ENCODE results near the gene ADAMTS19. TPM values are rescaled to one million over a fixed set of nuclear protein-coding genes. Genes with fewer than 3 reads are reported as not detected.

Gene ADAMTS19
- total and polyA plus RNA-seq, 2 experiments from 2014 or later: not detected

- H3K27me3 ChIP-seq (replicated peaks; ENCODE audit: insufficient read depth): no peaks in the 10 kb centered on the region
- no peaks in the 10 kb centered on the region for H3K4me1 ChIP-seq (ENCODE audit: insufficient read depth)
- DNase-seq: no peak
- no peak overlapping the region for H3K4me3 ChIP-seq
- no peaks in the 10 kb centered on the region for H3F3A ChIP-seq (ENCODE audit: insufficient read depth)
- in situ Hi-C loops (cut with MboI): no loop called here
- no peak overlapping the region for H3K9ac ChIP-seq
- no peak overlapping the region for H2AFZ ChIP-seq
- no peak for TF ChIP-seq EZH2phosphoT487 (IDR thresholded peaks at IDR 0.05; ENCODE audit: insufficient read depth, low read depth)
- TF ChIP-seq EZH2 (IDR thresholded peaks at IDR 0.05; ENCODE audit: insufficient read depth, poor library complexity, severe bottlenecking): no peak
- H3K36me3 ChIP-seq (ENCODE audit: low read depth): no peaks in the 10 kb centered on the region
- 5 to 9% methylated on average over 2 of the region's 2 CpGs for WGBS, 2 experiments (ENCODE audit: low coverage in 1 of 2, low lambda C conversion rate in 2 of 2, missing lambda C conversion rate in 2 of 2)
- no peaks in the 10 kb centered on the region for H3K79me2 ChIP-seq (ENCODE audit: insufficient read depth)
- H3K27ac ChIP-seq: no peak overlapping the region
- H3K9me2 ChIP-seq (ENCODE audit: insufficient read depth): no peaks in the 10 kb centered on the region
- no peaks in the 10 kb centered on the region for H4K20me1 ChIP-seq (ENCODE audit: insufficient read depth)
- no peak overlapping the region for H3K4me2 ChIP-seq (ENCODE audit: unreplicated experiment)
- H3K9me3 ChIP-seq (ENCODE audit: low read depth): no peaks in the 10 kb centered on the region
Observed at GRCh38 chr5:129593525-129593924, 133.4 kb downstream of the ADAMTS19 start.

GRCh38 chr5:129601576-129601975 lies 141.5 kb downstream of the ADAMTS19 start:
- H4K20me1 ChIP-seq (ENCODE audit: insufficient read depth): no peaks in the 10 kb centered on the region
- in situ Hi-C loops (cut with MboI): no loop called here
- no peaks in the 10 kb centered on the region for H3K9me2 ChIP-seq (ENCODE audit: insufficient read depth)
- WGBS, 2 experiments (ENCODE audit: low coverage in 1 of 2, low lambda C conversion rate in 2 of 2, missing lambda C conversion rate in 2 of 2): 3 to 13% methylated on average over 2 of the region's 2 CpGs
- H3F3A ChIP-seq (ENCODE audit: insufficient read depth): no peaks in the 10 kb centered on the region
- no peak overlapping the region for H3K4me2 ChIP-seq (ENCODE audit: unreplicated experiment)
- H3K4me1 ChIP-seq (ENCODE audit: insufficient read depth): no peaks in the 10 kb centered on the region
- no peak overlapping the region for H3K4me3 ChIP-seq
- H2AFZ ChIP-seq: no peak overlapping the region
- TF ChIP-seq EZH2phosphoT487 (IDR thresholded peaks at IDR 0.05; ENCODE audit: insufficient read depth, low read depth) (no peak), EZH2 (IDR thresholded peaks at IDR 0.05; ENCODE audit: insufficient read depth, poor library complexity, severe bottlenecking) (no peak)
- no peaks in the 10 kb centered on the region for H3K36me3 ChIP-seq (ENCODE audit: low read depth)
- no peaks in the 10 kb centered on the region for H3K79me2 ChIP-seq (ENCODE audit: insufficient read depth)
- H3K27me3 ChIP-seq (replicated peaks; ENCODE audit: insufficient read depth): no peaks in the 10 kb centered on the region
- H3K9me3 ChIP-seq (ENCODE audit: low read depth): no peaks in the 10 kb centered on the region
- no peak overlapping the region for H3K27ac ChIP-seq
- H3K9ac ChIP-seq: no peak overlapping the region
- DNase-seq: no peak

- 7 to 21% methylated on average over 1 of the region's 1 CpG for WGBS, 2 experiments (ENCODE audit: low coverage in 1 of 2, low lambda C conversion rate in 2 of 2, missing lambda C conversion rate in 2 of 2)
- H3K36me3 ChIP-seq (ENCODE audit: low read depth): no peaks in the 10 kb centered on the region
- H4K20me1 ChIP-seq (ENCODE audit: insufficient read depth): no peaks in the 10 kb centered on the region
- H3K9me3 ChIP-seq (ENCODE audit: low read depth): no peaks in the 10 kb centered on the region
- no peak overlapping the region for H2AFZ ChIP-seq
- TF ChIP-seq EZH2 (IDR thresholded peaks at IDR 0.05; ENCODE audit: insufficient read depth, poor library complexity, severe bottlenecking) (no peak), EZH2phosphoT487 (IDR thresholded peaks at IDR 0.05; ENCODE audit: insufficient read depth, low read depth) (no peak)
- H3K4me2 ChIP-seq (ENCODE audit: unreplicated experiment): no peak overlapping the region
- no peak overlapping the region for H3K27ac ChIP-seq
- in situ Hi-C loops (cut with MboI): no loop called here
- H3K9ac ChIP-seq: no peak overlapping the region
- no peaks in the 10 kb centered on the region for H3K9me2 ChIP-seq (ENCODE audit: insufficient read depth)
- no peaks in the 10 kb centered on the region for H3K79me2 ChIP-seq (ENCODE audit: insufficient read depth)
- no peaks in the 10 kb centered on the region for H3K4me1 ChIP-seq (ENCODE audit: insufficient read depth)
- H3F3A ChIP-seq (ENCODE audit: insufficient read depth): no peaks in the 10 kb centered on the region
- H3K27me3 ChIP-seq (replicated peaks; ENCODE audit: insufficient read depth): no peaks in the 10 kb centered on the region
- DNase-seq: no peak
- H3K4me3 ChIP-seq: no peak overlapping the region
Observed at GRCh38 chr5:129608350-129608749, 148.3 kb downstream of the ADAMTS19 start.

GRCh38 chr5:129609710-129610109 lies 149.6 kb downstream of the ADAMTS19 start:
- no peak overlapping the region for H3K4me2 ChIP-seq (ENCODE audit: unreplicated experiment)

DNA sequence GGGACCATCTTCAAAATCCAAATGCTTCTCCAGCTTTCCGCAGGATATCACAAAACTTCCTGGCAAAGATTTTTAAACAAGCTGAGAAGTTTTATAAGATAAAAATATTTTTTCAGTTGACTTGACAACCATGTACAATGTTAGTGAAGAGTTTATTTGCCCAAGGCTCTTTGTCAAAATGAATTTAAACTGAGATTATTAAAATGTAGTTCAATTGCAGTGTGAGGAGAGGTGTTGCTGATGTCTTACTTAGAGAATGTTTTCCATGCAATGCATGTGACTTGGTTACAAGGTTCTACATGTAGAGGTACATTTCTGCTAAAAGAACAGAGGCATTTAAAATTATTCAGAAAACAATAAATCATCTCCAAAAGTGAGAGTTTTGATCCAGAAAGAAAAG lies 156.4 kb downstream of the ADAMTS19 start:
- no peaks in the 10 kb centered on the region for H3F3A ChIP-seq (ENCODE audit: insufficient read depth)
- TF ChIP-seq EZH2phosphoT487 (IDR thresholded peaks at IDR 0.05; ENCODE audit: insufficient read depth, low read depth) (no peak), EZH2 (IDR thresholded peaks at IDR 0.05; ENCODE audit: insufficient read depth, poor library complexity, severe bottlenecking) (no peak)
- H3K36me3 ChIP-seq (ENCODE audit: low read depth): no peaks in the 10 kb centered on the region
- peaks cover 3% of the 10 kb centered on the region for H3K9me3 ChIP-seq (ENCODE audit: low read depth)
- H3K27me3 ChIP-seq (replicated peaks; ENCODE audit: insufficient read depth): no peaks in the 10 kb centered on the region
- H4K20me1 ChIP-seq (ENCODE audit: insufficient read depth): no peaks in the 10 kb centered on the region
- 2 to 9% methylated on average over 1 of the region's 1 CpG for WGBS, 2 experiments (ENCODE audit: low coverage in 1 of 2, low lambda C conversion rate in 2 of 2, missing lambda C conversion rate in 2 of 2)
- no peaks in the 10 kb centered on the region for H3K4me1 ChIP-seq (ENCODE audit: insufficient read depth)
- H3K79me2 ChIP-seq (ENCODE audit: insufficient read depth): no peaks in the 10 kb centered on the region
- H3K4me2 ChIP-seq (ENCODE audit: unreplicated experiment): no peak overlapping the region
- DNase-seq: no peak
- in situ Hi-C loops (cut with MboI): no loop called here
- no peak overlapping the region for H3K4me3 ChIP-seq
- H3K9ac ChIP-seq: no peak overlapping the region
- no peak overlapping the region for H3K27ac ChIP-seq
- H3K9me2 ChIP-seq (ENCODE audit: insufficient read depth): no peaks in the 10 kb centered on the region
- H2AFZ ChIP-seq: no peak overlapping the region

More at GRCh38 chr5:129609710-129610109, 149.6 kb downstream of the ADAMTS19 start:
- Histone ChIP-seq H3K36me3 (ENCODE audit: low read depth) (no peaks in the 10 kb centered on the region), H3K27me3 (replicated peaks; ENCODE audit: insufficient read depth) (no peaks in the 10 kb centered on the region), H3K9me2 (ENCODE audit: insufficient read depth) (no peaks in the 10 kb centered on the region), H3K9me3 (ENCODE audit: low read depth) (no peaks in the 10 kb centered on the region), H3K27ac (no peak overlapping the region), H4K20me1 (ENCODE audit: insufficient read depth) (no peaks in the 10 kb centered on the region), H3K79me2 (ENCODE audit: insufficient read depth) (no peaks in the 10 kb centered on the region), H2AFZ (no peak overlapping the region), H3K4me3 (no peak overlapping the region), H3K9ac (no peak overlapping the region), H3K4me1 (ENCODE audit: insufficient read depth) (no peaks in the 10 kb centered on the region), H3F3A (ENCODE audit: insufficient read depth) (no peaks in the 10 kb centered on the region)
- WGBS, 2 experiments (ENCODE audit: low coverage in 1 of 2, low lambda C conversion rate in 2 of 2, missing lambda C conversion rate in 2 of 2): 35 to 44% methylated on average over 1 of the region's 1 CpG
- in situ Hi-C loops (cut with MboI): no loop called here
- DNase-seq: no peak
- TF ChIP-seq EZH2phosphoT487 (IDR thresholded peaks at IDR 0.05; ENCODE audit: insufficient read depth, low read depth): no peak
- TF ChIP-seq EZH2 (IDR thresholded peaks at IDR 0.05; ENCODE audit: insufficient read depth, poor library complexity, severe bottlenecking): no peak
